Measurements from ENCODE around the gene CYP3A7. TPM values are rescaled to one million over a fixed set of nuclear protein-coding genes. Genes with fewer than 3 reads are reported as not detected.

CYP3A7 gene
- total RNA-seq, 4 donors from 2014 or later = 0.26 to 0.34 TPM; not detected in 2

GRCh38 chr7:99767662-99768061 is 32.7 kb upstream of the CYP3A7 start:
- no peak for DNase-seq (ENCODE audit: extremely low spot score)
- peaks cover 0 to 5% (median 0%) of the 10 kb centered on the region in 4 donors for H3K9me3 ChIP-seq
- H3K4me3 ChIP-seq = no peak overlapping the region
- intact Hi-C loops (cut with DNase I) = no loop called here
- 57% methylated on average over 1 of the region's 1 CpG for WGBS
- H3K27ac ChIP-seq (replicated peaks in 1 of 4) = no peak overlapping the region
- H3K36me3 ChIP-seq = no peaks in the 10 kb centered on the region
- peaks cover 0 to 9% (median 0%) of the 10 kb centered on the region in 4 donors for H3K27me3 ChIP-seq
- H3K4me1 ChIP-seq = peaks cover 0 to 1% (median 0%) of the 10 kb centered on the region in 4 donors
- TF ChIP-seq POLR2AphosphoS5 (IDR thresholded peaks at IDR 0.05) = no peak
- no peak for TF ChIP-seq POLR2A (IDR thresholded peaks at IDR 0.05; ENCODE audit: low read depth)
- no peak for TF ChIP-seq CTCF (IDR thresholded peaks at IDR 0.05)

GRCh38 chr7:99766484-99767099 is 31.6 kb upstream of the CYP3A7 start:
- TF ChIP-seq POLR2AphosphoS5 (IDR thresholded peaks at IDR 0.05) (no peak), POLR2A (IDR thresholded peaks at IDR 0.05; ENCODE audit: low read depth) (no peak)
- H3K27ac ChIP-seq (replicated peaks in 1 of 4) = no peak overlapping the region
- intact Hi-C loops (cut with DNase I) = no loop called here
- peaks cover 0 to 3% (median 0%) of the 10 kb centered on the region in 4 donors for H3K4me1 ChIP-seq
- H3K9me3 ChIP-seq = peaks cover 0 to 3% (median 0%) of the 10 kb centered on the region in 4 donors
- no peak for DNase-seq (ENCODE audit: extremely low spot score)
- 91% methylated on average over 3 of the region's 3 CpGs for WGBS
- H3K27me3 ChIP-seq = peaks cover 0 to 9% (median 0%) of the 10 kb centered on the region in 4 donors
- no peak overlapping the region for H3K4me3 ChIP-seq
- H3K36me3 ChIP-seq = no peaks in the 10 kb centered on the region

GRCh38 chr7:99764478-99764877 is 29.5 kb upstream of the CYP3A7 start:
- Histone ChIP-seq H3K27ac (replicated peaks in 1 of 4) (no peak overlapping the region), H3K9me3 (no peaks in the 10 kb centered on the region), H3K4me1 (peaks cover 0 to 3% (median 0%) of the 10 kb centered on the region in 4 donors), H3K4me3 (no peak overlapping the region), H3K36me3 (no peaks in the 10 kb centered on the region), H3K27me3 (no peaks in the 10 kb centered on the region)
- 81% methylated on average over 3 of the region's 3 CpGs for WGBS
- intact Hi-C loops (cut with DNase I) = no loop called here
- no peak for DNase-seq (ENCODE audit: extremely low spot score)
- TF ChIP-seq POLR2AphosphoS5 (IDR thresholded peaks at IDR 0.05) = no peak
- TF ChIP-seq EP300 (IDR thresholded peaks at IDR 0.05) = no peak
- no peak for TF ChIP-seq CTCF (IDR thresholded peaks at IDR 0.05)
- TF ChIP-seq POLR2A (IDR thresholded peaks at IDR 0.05; ENCODE audit: low read depth) = no peak

- 45% methylated on average over 7 of the region's 7 CpGs for WGBS
- DNase-seq (ENCODE audit: extremely low spot score) = no peak
- intact Hi-C loops (cut with DNase I) = no loop called here
- Histone ChIP-seq H3K4me1 (peaks cover 0 to 3% (median 0%) of the 10 kb centered on the region in 4 donors), H3K4me3 (no peak overlapping the region), H3K36me3 (no peaks in the 10 kb centered on the region), H3K27me3 (no peaks in the 10 kb centered on the region), H3K27ac (replicated peaks in 1 of 4) (no peak overlapping the region), H3K9me3 (no peaks in the 10 kb centered on the region)
- TF ChIP-seq EP300 (IDR thresholded peaks at IDR 0.05) (no peak), POLR2AphosphoS5 (IDR thresholded peaks at IDR 0.05) (peak in 1 of 2 donors; percentile 36)
Measured at GRCh38 chr7:99762680-99763327, 27.8 kb upstream of the CYP3A7 start.

- H3K4me1 ChIP-seq = peaks cover 0 to 21% (median 17%) of the 10 kb centered on the region in 4 donors
- no peak overlapping the region for H3K4me3 ChIP-seq
- DNase-seq (ENCODE audit: extremely low spot score) = no peak
- no peaks in the 10 kb centered on the region for H3K36me3 ChIP-seq
- H3K27me3 ChIP-seq = no peaks in the 10 kb centered on the region
- intact Hi-C loops (cut with DNase I) = no loop called here
- H3K9me3 ChIP-seq = no peaks in the 10 kb centered on the region
- WGBS = 100% methylated on average over 1 of the region's 1 CpG
- no peak overlapping the region for H3K27ac ChIP-seq (replicated peaks in 1 of 4)
- TF ChIP-seq POLR2A (IDR thresholded peaks at IDR 0.05; ENCODE audit: low read depth) = no peak
- no peak for TF ChIP-seq EP300 (IDR thresholded peaks at IDR 0.05)
- TF ChIP-seq CTCF (IDR thresholded peaks at IDR 0.05) = no peak
- TF ChIP-seq POLR2AphosphoS5 (IDR thresholded peaks at IDR 0.05) = no peak
Measured at GRCh38 chr7:99755085-99755484, 20.1 kb upstream of the CYP3A7 start.
